HepG2 (cell line): ENCODE measurements around the gene DUSP16. TPM values are rescaled to one million over a fixed set of nuclear protein-coding genes. Genes with fewer than 3 reads are reported as not detected.

Source experiments
- ARID4A ChIP-seq: sonication (generic); formaldehyde crosslinking; IDR thresholded peaks from 2 replicates; pipeline ENCODE4 v1.5.0; 2020; ENCODE audit warnings: mild to moderate bottlenecking, missing genetic modification reagents, borderline replicate concordance
- ATF3 ChIP-seq: sonication (generic); formaldehyde crosslinking; IDR thresholded peaks from 2 replicates; pipeline ENCODE4 v1.4.0; 2020; ENCODE audit warnings: missing genetic modification reagents
- GABPB1 ChIP-seq: IDR thresholded peaks from 2 replicates; pipeline ENCODE4 v1.6.1; 2016; ENCODE audit warnings: mild to moderate bottlenecking, missing genetic modification reagents, moderate library complexity, missing compliant biosample characterization
- HMG20A ChIP-seq: IDR thresholded peaks from 2 replicates; pipeline ENCODE4 v1.6.1; 2016; ENCODE audit warnings: borderline replicate concordance
- HNRNPL ChIP-seq: fragments of 200-400 bp; formaldehyde crosslinking; IDR thresholded peaks from 2 replicates; pipeline ENCODE4 v1.6.1; 2017; ENCODE audit warnings: mild to moderate bottlenecking, low read depth, low read length
- IRF2 ChIP-seq: IDR thresholded peaks from 2 replicates; pipeline ENCODE4 v1.6.1; 2018; ENCODE audit warnings: missing genetic modification reagents, missing compliant biosample characterization
- IRX3 ChIP-seq: sonication (generic); formaldehyde crosslinking; IDR thresholded peaks from 2 replicates; pipeline ENCODE4 v1.8.1; 2023; ENCODE audit warnings: mild to moderate bottlenecking, low read depth, missing genetic modification reagents, borderline replicate concordance
- PHF5A ChIP-seq: IDR thresholded peaks from one replicate; pipeline ENCODE4 v1.6.1; 2018; ENCODE audit warnings: low read depth, missing genetic modification reagents; ENCODE audit not compliant: unreplicated experiment
- PTBP1 ChIP-seq: fragments of 200-400 bp; formaldehyde crosslinking; IDR thresholded peaks from 2 replicates; pipeline ENCODE4 v1.6.1; 2018; ENCODE audit warnings: low read length, low read depth; ENCODE audit not compliant: poor library complexity, severe bottlenecking
- RBM39 ChIP-seq: fragments of 200-400 bp; formaldehyde crosslinking; IDR thresholded peaks from one replicate; pipeline ENCODE4 v1.6.1; 2018; ENCODE audit warnings: antibody characterized with exemption, mild to moderate bottlenecking, low read depth, low read length; ENCODE audit not compliant: poor library complexity, severe bottlenecking
- SCMH1 ChIP-seq: sonication (generic); formaldehyde crosslinking; IDR thresholded peaks from 2 replicates; pipeline ENCODE4 v1.9.0; 2021; ENCODE audit warnings: missing genetic modification reagents, mild to moderate bottlenecking, borderline replicate concordance
- SRY ChIP-seq: sonication (generic); formaldehyde crosslinking; IDR thresholded peaks from 2 replicates; pipeline ENCODE4 v1.8.0; 2022; ENCODE audit warnings: mild to moderate bottlenecking, missing genetic modification reagents
- STAT5B ChIP-seq: sonication (generic); formaldehyde crosslinking; IDR thresholded peaks from 2 replicates; pipeline ENCODE4 v1.4.0; 2020; ENCODE audit warnings: missing genetic modification reagents
- ZFP36 ChIP-seq: fragments of 150-350 bp; IDR thresholded peaks from 2 replicates; pipeline ENCODE4 v1.6.1; 2018; ENCODE audit warnings: borderline replicate concordance, low read length, low read depth; ENCODE audit not compliant: partially characterized antibody
- ZNF160 ChIP-seq: sonication (generic); formaldehyde crosslinking; IDR thresholded peaks from 2 replicates; pipeline ENCODE4 v1.8.0; 2022; ENCODE audit warnings: mild to moderate bottlenecking, inconsistent platforms, missing genetic modification reagents
- ZNF235 ChIP-seq: sonication (generic); formaldehyde crosslinking; IDR thresholded peaks from 2 replicates; pipeline ENCODE4 v1.8.1; 2023; ENCODE audit warnings: mild to moderate bottlenecking, missing genetic modification reagents, borderline replicate concordance
- ZNF260 ChIP-seq: sonication (generic); formaldehyde crosslinking; IDR thresholded peaks from 2 replicates; pipeline ENCODE4 v1.4.0; 2020; ENCODE audit warnings: missing genetic modification reagents, low read depth, mild to moderate bottlenecking, borderline replicate concordance
- ZNF274 ChIP-seq: sonication (generic); formaldehyde crosslinking; IDR thresholded peaks from 2 replicates; pipeline ENCODE4 v1.5.1; 2020; ENCODE audit warnings: mild to moderate bottlenecking, missing genetic modification reagents
- ZNF329 ChIP-seq: sonication (generic); formaldehyde crosslinking; IDR thresholded peaks from 2 replicates; pipeline ENCODE4 v1.9.0; 2021; ENCODE audit warnings: low read depth, mild to moderate bottlenecking, missing genetic modification reagents
- ZNF564 ChIP-seq: sonication (generic); formaldehyde crosslinking; IDR thresholded peaks from 2 replicates; pipeline ENCODE4 v1.8.1; 2023; ENCODE audit warnings: mild to moderate bottlenecking, missing genetic modification reagents
- ZNF619 ChIP-seq: sonication (generic); formaldehyde crosslinking; IDR thresholded peaks from 2 replicates; pipeline ENCODE4 v1.4.0; 2020; ENCODE audit warnings: mild to moderate bottlenecking, missing genetic modification reagents
- ZNF639 ChIP-seq: conservative IDR thresholded peaks from 2 replicates; pipeline ENCODE4 v1.6.1; 2018; ENCODE audit warnings: missing genetic modification reagents
- ZNF761 ChIP-seq: sonication (generic); formaldehyde crosslinking; conservative IDR thresholded peaks from 2 replicates; pipeline ENCODE4 v1.4.0; 2020; ENCODE audit warnings: mild to moderate bottlenecking, missing genetic modification reagents
- ZSCAN25 ChIP-seq: sonication (generic); formaldehyde crosslinking; IDR thresholded peaks from 2 replicates; pipeline ENCODE4 v1.8.0; 2022; ENCODE audit warnings: mild to moderate bottlenecking, missing genetic modification reagents
- ZSCAN31 ChIP-seq: sonication (generic); formaldehyde crosslinking; IDR thresholded peaks from 2 replicates; pipeline ENCODE4 v1.5.0; 2020; ENCODE audit warnings: low read depth, mild to moderate bottlenecking, missing genetic modification reagents
- polyA plus RNA-seq, 8 experiments: library from polyadenylated mRNA; depleted of rRNA in 3 of 8; stranded (reverse) in 7 of 8; unstranded in 1 of 8; fragments of >200 nt; fragmentation: Illumina TruSeq in 4 of 8; extraction: Trizol in 4 of 8; gene quantifications; 2 replicates each; pipeline versions ENCODE4 v1.2.1 to v1.2.3, GENCODE V29; 2011 to 2016; ENCODE audit warnings: low read depth in 4 of 8, missing spikeins in 1 of 8, mixed read lengths in 1 of 8; ENCODE audit not compliant: insufficient read depth in 1 of 8
- total RNA-seq, 5 experiments: library from RNA; depleted of rRNA; stranded (reverse); fragments of >200 nt; fragmentation: Illumina TruSeq; extraction: Trizol; gene quantifications; 2 replicates each; pipeline ENCODE4 v1.2.3, GENCODE V29; 2016; ENCODE audit warnings: low read depth in 1 of 5

Gene DUSP16
- total and polyA plus RNA-seq, 2 of the 13 experiments (the other 11 are each of a cell fraction or from before 2014, with no cell fraction given), result 45.7 to 46.6 TPM

GRCh38 chr12:12560587-12561370 lies 1.9 kb downstream of the DUSP16 start (continued):
- TF ChIP-seq ARID4A (CRISPR knock-in tag), result no peak; the same call in 1 of the 2 replicates
- TF ChIP-seq ATF3 (CRISPR knock-in tag), result no peak
- TF ChIP-seq IRF2 (CRISPR knock-in tag), result peak; percentile 41; the same call in 1 of the 2 replicates
- no peak for TF ChIP-seq ZFP36
- TF ChIP-seq SRY (CRISPR knock-in tag), result no peak
- TF ChIP-seq RBM39, result no peak
- TF ChIP-seq ZNF564 (CRISPR knock-in tag), result peak; percentile 68; the same call in 1 of the 2 replicates
- no peak for TF ChIP-seq ZNF761 (CRISPR knock-in tag)
- no peak for TF ChIP-seq HNRNPL
- no peak for TF ChIP-seq ZNF260
- no peak; the same call in 1 of the 2 replicates for TF ChIP-seq ZNF274 (CRISPR knock-in tag)
- no peak for TF ChIP-seq ZSCAN25 (CRISPR knock-in tag)
- TF ChIP-seq STAT5B (CRISPR knock-in tag), result no peak
- TF ChIP-seq PHF5A (CRISPR knock-in tag), result no peak
- TF ChIP-seq ZNF619 (CRISPR knock-in tag), result no peak
- no peak for TF ChIP-seq IRX3 (CRISPR knock-in tag)
- TF ChIP-seq ZNF639 (CRISPR knock-in tag), result 0 out of 2 replicates have a peak, but pooled peaks have one; percentile 24
- 0 out of 2 replicates have a peak, but pooled peaks have one; percentile 8 for TF ChIP-seq ZSCAN31 (CRISPR knock-in tag)
- no peak for TF ChIP-seq GABPB1 (CRISPR knock-in tag)
- TF ChIP-seq SCMH1, result no peak
- no peak for TF ChIP-seq ZNF329 (CRISPR knock-in tag)
- no peak for TF ChIP-seq PTBP1
- no peak for TF ChIP-seq ZNF160
- no peak for TF ChIP-seq ZNF235 (CRISPR knock-in tag)
- TF ChIP-seq HMG20A (CRISPR knock-in tag), result peak; percentile 35; the same call in 1 of the 2 replicates
